ENCODE measurements around the gene BICD1. TPM values are rescaled to one million over a fixed set of nuclear protein-coding genes. Genes with fewer than 3 reads are reported as not detected.
"Not testable (repeated sequence)": the region's sequence is repeated elsewhere in the genome, so short reads cannot be mapped to it uniquely, and the experiment has no call there.

Gene BICD1
- total and polyA plus RNA-seq, 2 experiments from 2014 or later, result 59.3 to 83.6 TPM

- H3K9me2 ChIP-seq (ENCODE audit: insufficient read depth), result peaks cover 12% of the 10 kb centered on the region
- H3K4me3 ChIP-seq, result no peak overlapping the region
- H2AFZ ChIP-seq, result no peak overlapping the region
- TF ChIP-seq CTCF (conservative IDR thresholded peaks at IDR 0.05; ENCODE audit: low read depth in 2 of 2) (no peak), POLR2AphosphoS5 (IDR thresholded peaks at IDR 0.05; ENCODE audit: low read depth) (no peak)
- H3K9me3 Mint-ChIP-seq, result no peaks in the 10 kb centered on the region; the same call in 2 of the 3 replicates
- no peaks in the 10 kb centered on the region for H3K79me2 ChIP-seq (replicated peaks; ENCODE audit: insufficient read depth)
- H3K27ac ChIP-seq (ENCODE audit: low read depth), result no peak overlapping the region
- peaks cover 18% of the 10 kb centered on the region for H3K4me1 ChIP-seq (ENCODE audit: insufficient read depth)
- H3K4me1 Mint-ChIP-seq, result peaks cover 4% of the 10 kb centered on the region; the same call in 2 of the 3 replicates
- no peak overlapping the region for H3K27ac Mint-ChIP-seq
- H3F3A ChIP-seq (replicated peaks; ENCODE audit: low read depth), result peaks cover 3% of the 10 kb centered on the region; the same call in 1 of the 2 replicates
- peaks cover 2% of the 10 kb centered on the region for H3K27me3 Mint-ChIP-seq (ENCODE audit: insufficient read depth, low read depth, poor library complexity)
- no peak overlapping the region for H3K4me2 ChIP-seq
- H3K27me3 ChIP-seq (ENCODE audit: insufficient read depth), result no peaks in the 10 kb centered on the region
- ATAC-seq, result no peak
- H3K4me3 Mint-ChIP-seq, result no peak overlapping the region
- no peaks in the 10 kb centered on the region for H4K20me1 ChIP-seq (replicated peaks; ENCODE audit: insufficient read depth)
- DNase-seq (ENCODE audit: low spot score), result no peak
- no peaks in the 10 kb centered on the region for H3K36me3 ChIP-seq (ENCODE audit: insufficient read depth)
- H3K36me3 Mint-ChIP-seq (ENCODE audit: low read depth), result no peaks in the 10 kb centered on the region; the same call in 2 of the 3 replicates
Observed at GRCh38 chr12:32098112-32098511, 8.5 kb upstream of the BICD1 start.

GRCh38 chr12:32099275-32099674, 7.4 kb upstream of the BICD1 start:
- H3K79me2 ChIP-seq (replicated peaks; ENCODE audit: insufficient read depth); H3F3A ChIP-seq (replicated peaks; ENCODE audit: low read depth); H3K27ac Mint-ChIP-seq; H4K20me1 ChIP-seq (replicated peaks; ENCODE audit: insufficient read depth); DNase-seq (ENCODE audit: low spot score); H2AFZ ChIP-seq; H3K4me1 Mint-ChIP-seq; H3K4me2 ChIP-seq; H3K4me3 Mint-ChIP-seq; H3K9me3 Mint-ChIP-seq; H3K27me3 ChIP-seq (ENCODE audit: insufficient read depth); H3K27me3 Mint-ChIP-seq (ENCODE audit: insufficient read depth, low read depth, poor library complexity); H3K4me3 ChIP-seq; H3K36me3 ChIP-seq (ENCODE audit: insufficient read depth); H3K36me3 Mint-ChIP-seq (ENCODE audit: low read depth): not testable (repeated sequence)
- Histone ChIP-seq H3K27ac (ENCODE audit: low read depth) (peak overlapping the region; percentile 80; the same call in 1 of the 2 replicates), H3K9me2 (ENCODE audit: insufficient read depth) (peaks cover 12% of the 10 kb centered on the region), H3K4me1 (ENCODE audit: insufficient read depth) (peaks cover 18% of the 10 kb centered on the region)
- peak; percentile 55; the same call in 2 of the 3 replicates for ATAC-seq

- peak; percentile 46 for ATAC-seq
- Histone ChIP-seq H4K20me1 (replicated peaks; ENCODE audit: insufficient read depth) (no peaks in the 10 kb centered on the region), H3K36me3 (ENCODE audit: insufficient read depth) (no peaks in the 10 kb centered on the region), H3K9me2 (ENCODE audit: insufficient read depth) (peaks cover 12% of the 10 kb centered on the region), H3K4me2 (peak overlapping the region; percentile 64), H2AFZ (no peak overlapping the region), H3K27me3 (ENCODE audit: insufficient read depth) (no peaks in the 10 kb centered on the region), H3K4me1 (ENCODE audit: insufficient read depth) (peaks cover 23% of the 10 kb centered on the region), H3K79me2 (replicated peaks; ENCODE audit: insufficient read depth) (no peaks in the 10 kb centered on the region), H3K27ac (ENCODE audit: low read depth) (peak overlapping the region; percentile 98), H3K4me3 (no peak overlapping the region), H3F3A (replicated peaks; ENCODE audit: low read depth) (peaks cover 3% of the 10 kb centered on the region; the same call in 1 of the 2 replicates)
- no peak for DNase-seq (ENCODE audit: low spot score)
- Mint-ChIP-seq H3K36me3 (ENCODE audit: low read depth) (peaks cover under 1% of the 10 kb centered on the region; the same call in 1 of the 3 replicates), H3K27ac (peak overlapping the region; percentile 44; the same call in 1 of the 2 replicates), H3K9me3 (no peaks in the 10 kb centered on the region; the same call in 2 of the 3 replicates), H3K4me1 (peaks cover 6% of the 10 kb centered on the region), H3K27me3 (ENCODE audit: insufficient read depth, low read depth, poor library complexity) (peaks cover 2% of the 10 kb centered on the region), H3K4me3 (no peak overlapping the region)
- TF ChIP-seq ZNF331 (CRISPR knock-in tag; IDR thresholded peaks at IDR 0.05; ENCODE audit: low read depth), result no peak
- TF ChIP-seq EZH2phosphoT487 (IDR thresholded peaks at IDR 0.05; ENCODE audit: unreplicated experiment), result no peak
- no peak for TF ChIP-seq ETS1 (IDR thresholded peaks at IDR 0.05)
- TF ChIP-seq POLR2AphosphoS5 (IDR thresholded peaks at IDR 0.05; ENCODE audit: low read depth), result no peak
- no peak for TF ChIP-seq STAT1 (IDR thresholded peaks at IDR 0.05; ENCODE audit: unreplicated experiment)
- TF ChIP-seq ZNF462 (CRISPR knock-in tag; IDR thresholded peaks at IDR 0.05), result no peak
- TF ChIP-seq EZH2 (IDR thresholded peaks at IDR 0.05; ENCODE audit: low read depth, unreplicated experiment), result no peak
Observed at GRCh38 chr12:32100361-32100760, 6.3 kb upstream of the BICD1 start.
